Measurements from ENCODE around the gene TEX35. TPM values are rescaled to one million over a fixed set of nuclear protein-coding genes. Genes with fewer than 3 reads are reported as not detected.

TEX35 gene
- total and polyA plus RNA-seq, 5 donors from 2014 or later, result not detected

GRCh38 chr1:178563099-178563820, 50.4 kb downstream of the TEX35 start:
- ATAC-seq (ENCODE audit: low read depth in 2 of 2) (no peak), DNase-seq (no peak)
- H3K4me1 Mint-ChIP-seq, result no peaks in the 10 kb centered on the region
- Histone ChIP-seq H3K9me3 (ENCODE audit: control insufficient read depth in 2 of 2, low read length in 2 of 2) (no peaks in the 10 kb centered on the region), H3K4me1 (ENCODE audit: control insufficient read depth, insufficient read depth, low read length, poor library complexity, severe bottlenecking) (no peaks in the 10 kb centered on the region), H3K36me3 (ENCODE audit: control insufficient read depth, insufficient read depth, low read length) (no peaks in the 10 kb centered on the region), H3K27ac (ENCODE audit: insufficient read depth, low read length, poor library complexity, severe bottlenecking) (no peak overlapping the region), H3K27me3 (ENCODE audit: control insufficient read depth, insufficient read depth, low read length) (no peaks in the 10 kb centered on the region), H3K4me3 (ENCODE audit: low read depth, low read length) (no peak overlapping the region)
- H3K4me3 Mint-ChIP-seq, result no peak overlapping the region
- peaks cover 0 to 2% (median 0%) of the 10 kb centered on the region in 7 donors for H3K9me3 Mint-ChIP-seq
- no peaks in the 10 kb centered on the region for H3K27me3 Mint-ChIP-seq
- H3K36me3 Mint-ChIP-seq, result no peaks in the 10 kb centered on the region
- H3K27ac Mint-ChIP-seq, result peak overlapping the region in 1 of 3 donors; percentile 6

DNA sequence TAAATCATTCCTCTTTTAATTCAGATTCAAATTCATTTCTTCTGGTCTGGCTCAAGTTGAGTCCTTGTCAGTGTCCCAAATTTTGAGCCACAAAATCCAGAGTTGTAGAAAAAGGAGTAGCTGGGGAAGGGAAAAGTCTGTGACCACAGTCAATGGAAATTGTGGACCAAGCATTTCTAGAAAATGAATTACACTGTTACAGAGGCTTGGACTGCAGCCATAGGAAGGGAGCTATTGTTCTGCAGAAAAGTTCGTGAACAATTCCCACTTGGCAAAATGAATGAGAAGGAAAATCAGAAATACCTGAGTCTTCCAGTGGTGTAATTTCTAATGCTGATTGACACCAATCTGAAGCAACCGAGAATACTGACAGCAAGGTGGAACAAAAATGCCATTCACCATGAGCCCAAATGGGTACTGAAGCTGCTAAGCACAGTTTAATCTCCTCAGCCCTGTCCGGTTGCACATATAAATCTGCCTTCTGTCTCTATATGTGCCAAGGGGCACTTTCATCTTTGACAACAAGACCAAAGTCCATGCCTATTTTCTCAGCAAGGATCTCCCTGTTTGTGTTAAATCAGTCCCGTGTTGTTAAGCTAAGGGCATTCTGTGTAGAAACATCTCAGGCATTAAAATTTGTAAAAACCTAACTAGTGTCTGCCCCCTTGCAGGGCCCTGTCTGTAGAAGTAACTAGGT, 51.3 kb downstream of the TEX35 start:
- Histone ChIP-seq H3K36me3 (ENCODE audit: control insufficient read depth, insufficient read depth, low read length) (no peaks in the 10 kb centered on the region), H3K27me3 (ENCODE audit: control insufficient read depth, insufficient read depth, low read length) (no peaks in the 10 kb centered on the region), H3K27ac (ENCODE audit: insufficient read depth, low read length, poor library complexity, severe bottlenecking) (no peak overlapping the region), H3K4me3 (ENCODE audit: low read depth, low read length) (no peak overlapping the region), H3K9me3 (ENCODE audit: control insufficient read depth in 2 of 2, low read length in 2 of 2) (no peaks in the 10 kb centered on the region), H3K4me1 (ENCODE audit: control insufficient read depth, insufficient read depth, low read length, poor library complexity, severe bottlenecking) (no peaks in the 10 kb centered on the region)
- H3K36me3 Mint-ChIP-seq, result no peaks in the 10 kb centered on the region
- DNase-seq, result no peak
- H3K27me3 Mint-ChIP-seq, result no peaks in the 10 kb centered on the region
- H3K27ac Mint-ChIP-seq, result no peak overlapping the region
- no peak overlapping the region for H3K4me3 Mint-ChIP-seq
- ATAC-seq (ENCODE audit: low read depth in 2 of 2), result no peak
- no peaks in the 10 kb centered on the region for H3K9me3 Mint-ChIP-seq
- no peaks in the 10 kb centered on the region for H3K4me1 Mint-ChIP-seq

DNA sequence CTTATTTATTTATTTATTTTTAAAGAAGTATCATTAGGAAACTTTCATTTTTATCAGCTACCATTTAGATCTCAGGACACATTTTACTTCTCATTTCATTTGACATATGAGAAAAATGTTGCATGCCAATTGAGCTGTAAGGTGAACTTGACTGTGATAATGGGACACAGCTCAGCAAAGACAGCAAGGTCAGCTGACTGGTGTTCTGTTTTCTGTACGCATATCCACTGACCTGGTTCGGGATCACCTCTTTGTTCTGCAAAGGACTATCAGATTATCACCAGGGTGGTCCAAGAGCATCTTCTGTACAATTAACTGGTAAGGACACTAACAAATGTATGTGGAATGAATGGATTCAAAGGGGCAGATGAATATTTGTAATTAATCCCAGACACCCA, 51.9 kb downstream of the TEX35 start:
- no peaks in the 10 kb centered on the region for H3K9me3 Mint-ChIP-seq
- Histone ChIP-seq H3K4me3 (ENCODE audit: low read depth, low read length) (no peak overlapping the region), H3K9me3 (ENCODE audit: control insufficient read depth in 2 of 2, low read length in 2 of 2) (no peaks in the 10 kb centered on the region), H3K27me3 (ENCODE audit: control insufficient read depth, insufficient read depth, low read length) (no peaks in the 10 kb centered on the region), H3K27ac (ENCODE audit: insufficient read depth, low read length, poor library complexity, severe bottlenecking) (no peak overlapping the region), H3K36me3 (ENCODE audit: control insufficient read depth, insufficient read depth, low read length) (no peaks in the 10 kb centered on the region), H3K4me1 (ENCODE audit: control insufficient read depth, insufficient read depth, low read length, poor library complexity, severe bottlenecking) (no peaks in the 10 kb centered on the region)
- no peaks in the 10 kb centered on the region for H3K27me3 Mint-ChIP-seq
- DNase-seq (no peak), ATAC-seq (ENCODE audit: low read depth in 2 of 2) (no peak)
- no peaks in the 10 kb centered on the region for H3K36me3 Mint-ChIP-seq
- no peak overlapping the region for H3K4me3 Mint-ChIP-seq
- H3K27ac Mint-ChIP-seq, result no peak overlapping the region
- H3K4me1 Mint-ChIP-seq, result no peaks in the 10 kb centered on the region

DNA sequence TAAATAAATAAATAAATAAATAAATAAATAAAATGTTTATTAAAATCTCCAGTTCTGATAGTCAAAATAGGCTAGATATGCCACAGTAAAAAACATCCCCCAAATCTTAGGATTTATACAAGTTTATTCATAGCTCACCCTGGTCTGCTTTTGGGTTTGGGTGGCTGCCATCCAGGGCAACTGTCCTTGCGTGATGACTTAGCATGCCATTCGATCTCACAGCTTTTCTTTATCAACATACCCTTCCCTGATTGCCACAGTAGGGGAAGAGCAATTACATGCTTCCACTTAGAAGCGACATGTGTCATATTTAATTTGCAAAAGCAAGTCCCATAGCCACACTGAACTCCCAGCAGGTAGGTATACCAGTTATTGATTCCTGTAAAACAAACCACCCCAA, 52.7 kb downstream of the TEX35 start:
- H3K27ac Mint-ChIP-seq, result no peak overlapping the region
- H3K9me3 Mint-ChIP-seq, result no peaks in the 10 kb centered on the region
- no peaks in the 10 kb centered on the region for H3K9me3 ChIP-seq (ENCODE audit: control insufficient read depth in 2 of 2, low read length in 2 of 2)
- DNase-seq, result no peak
- no peaks in the 10 kb centered on the region for H3K27me3 ChIP-seq (ENCODE audit: control insufficient read depth, insufficient read depth, low read length)
- H3K4me3 ChIP-seq (ENCODE audit: low read depth, low read length), result no peak overlapping the region
- H3K4me1 ChIP-seq (ENCODE audit: control insufficient read depth, insufficient read depth, low read length, poor library complexity, severe bottlenecking), result no peaks in the 10 kb centered on the region
- ATAC-seq (ENCODE audit: low read depth in 2 of 2), result no peak
- H3K27me3 Mint-ChIP-seq, result no peaks in the 10 kb centered on the region
- no peaks in the 10 kb centered on the region for H3K36me3 ChIP-seq (ENCODE audit: control insufficient read depth, insufficient read depth, low read length)
- no peak overlapping the region for H3K4me3 Mint-ChIP-seq
- H3K27ac ChIP-seq (ENCODE audit: insufficient read depth, low read length, poor library complexity, severe bottlenecking), result no peak overlapping the region
- H3K4me1 Mint-ChIP-seq, result no peaks in the 10 kb centered on the region
- no peaks in the 10 kb centered on the region for H3K36me3 Mint-ChIP-seq

DNA sequence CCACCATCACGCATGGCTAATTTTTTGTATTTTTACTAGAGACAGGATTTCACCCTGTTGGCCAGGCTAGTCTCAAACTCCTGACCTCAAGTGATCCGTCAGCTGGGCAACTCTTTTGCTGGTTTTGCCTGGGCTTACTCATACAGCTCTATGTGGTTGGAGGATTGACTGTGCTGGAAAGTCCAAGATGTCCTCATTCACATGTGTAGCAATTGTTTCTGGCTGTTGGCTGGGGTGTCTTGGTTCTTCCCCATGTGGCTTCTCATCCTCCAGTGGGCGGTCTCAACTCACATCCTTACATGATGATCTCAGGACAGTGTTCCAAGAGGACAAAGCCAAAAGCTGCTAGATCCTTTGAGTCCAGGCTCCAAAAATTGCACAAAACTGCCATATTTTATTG, 53.3 kb downstream of the TEX35 start:
- H3K27ac ChIP-seq (ENCODE audit: insufficient read depth, low read length, poor library complexity, severe bottlenecking), result no peak overlapping the region
- no peak overlapping the region for H3K4me3 ChIP-seq (ENCODE audit: low read depth, low read length)
- Mint-ChIP-seq H3K27me3 (no peaks in the 10 kb centered on the region), H3K4me1 (no peaks in the 10 kb centered on the region), H3K4me3 (no peak overlapping the region), H3K27ac (no peak overlapping the region), H3K9me3 (no peaks in the 10 kb centered on the region), H3K36me3 (no peaks in the 10 kb centered on the region)
- no peaks in the 10 kb centered on the region for H3K9me3 ChIP-seq (ENCODE audit: control insufficient read depth in 2 of 2, low read length in 2 of 2)
- no peaks in the 10 kb centered on the region for H3K36me3 ChIP-seq (ENCODE audit: control insufficient read depth, insufficient read depth, low read length)
- DNase-seq, result no peak
- H3K4me1 ChIP-seq (ENCODE audit: control insufficient read depth, insufficient read depth, low read length, poor library complexity, severe bottlenecking), result no peaks in the 10 kb centered on the region
- H3K27me3 ChIP-seq (ENCODE audit: control insufficient read depth, insufficient read depth, low read length), result no peaks in the 10 kb centered on the region
- ATAC-seq (ENCODE audit: low read depth in 2 of 2), result no peak

- Histone ChIP-seq H3K4me3 (ENCODE audit: low read depth, low read length) (no peak overlapping the region), H3K27me3 (ENCODE audit: control insufficient read depth, insufficient read depth, low read length) (no peaks in the 10 kb centered on the region), H3K9me3 (ENCODE audit: control insufficient read depth in 2 of 2, low read length in 2 of 2) (no peaks in the 10 kb centered on the region), H3K27ac (ENCODE audit: insufficient read depth, low read length, poor library complexity, severe bottlenecking) (no peak overlapping the region), H3K36me3 (ENCODE audit: control insufficient read depth, insufficient read depth, low read length) (no peaks in the 10 kb centered on the region), H3K4me1 (ENCODE audit: control insufficient read depth, insufficient read depth, low read length, poor library complexity, severe bottlenecking) (no peaks in the 10 kb centered on the region)
- no peak overlapping the region for H3K4me3 Mint-ChIP-seq
- H3K27me3 Mint-ChIP-seq, result no peaks in the 10 kb centered on the region
- H3K4me1 Mint-ChIP-seq, result no peaks in the 10 kb centered on the region
- no peak overlapping the region for H3K27ac Mint-ChIP-seq
- no peaks in the 10 kb centered on the region for H3K36me3 Mint-ChIP-seq
- no peak for DNase-seq
- ATAC-seq (ENCODE audit: low read depth in 2 of 2), result no peak
- peaks cover 0 to 1% (median 0%) of the 10 kb centered on the region in 7 donors for H3K9me3 Mint-ChIP-seq
Observed at GRCh38 chr1:178571807-178572206, 58.9 kb downstream of the TEX35 start.

Other genes with a start within 250 kb of the TEX35 start
- gene CLEC20A, start 16.1 kb upstream of the TEX35 start, total RNA-seq, result not detected
- under 1 TPM in 1 of 4 donors, not detected in 3; 0.53 TPM for gene CLEC20A, start 16.1 kb upstream of the TEX35 start, polyA plus RNA-seq
- gene RALGPS2, start 212.1 kb downstream of the TEX35 start, total RNA-seq, result 3.5 TPM
- gene RALGPS2, start 212.1 kb downstream of the TEX35 start, polyA plus RNA-seq, result 1 to 10 TPM; 1.6 to 4.7 (median 2.9) TPM